ENCODE results near the gene TPR.
A peak's percentile ranks its signal among the peaks of the same experiment; 100 is the strongest.
"Not testable (repeated sequence)": the region's sequence is repeated elsewhere in the genome, so short reads cannot be mapped to it uniquely, and the experiment has no call there.

TPR gene

GRCh38 chr1:186375152-186375928 lies at the start of gene TPR, which contains the start of gene ODR4:
Gene TPR (minus strand): TSS chr1:186375253. CDS start chr1:186375028, 225 bp downstream.
Gene ODR4 (plus strand): TSS chr1:186375838. CDS start chr1:186379786, 3,948 bp downstream.
- peak; percentile 100 for DNase-seq

- no peak for DNase-seq
These were observed 49.5 kb upstream of the TPR start for GRCh38 chr1:186424539-186424938.

GRCh38 chr1:186421446-186421845 lies 46.4 kb upstream of the TPR start:
- no peak for DNase-seq

- DNase-seq = no peak
These were observed 45.9 kb upstream of the TPR start for GRCh38 chr1:186420923-186421322.

GRCh38 chr1:186420311-186420710 lies 45.3 kb upstream of the TPR start:
- no peak for DNase-seq

GRCh38 chr1:186418503-186418902 lies 43.5 kb upstream of the TPR start:
- no peak for DNase-seq

GRCh38 chr1:186413319-186413718 lies 38.3 kb upstream of the TPR start:
- DNase-seq = no peak

GRCh38 chr1:186409091-186409490 lies 34.0 kb upstream of the TPR start:
- DNase-seq = no peak

- DNase-seq = no peak
These were observed 29.5 kb upstream of the TPR start for GRCh38 chr1:186404454-186405051.

- no peak for DNase-seq
These were observed 28.6 kb upstream of the TPR start for GRCh38 chr1:186403632-186404031.

GRCh38 chr1:186401446-186401845 lies 26.4 kb upstream of the TPR start:
- DNase-seq = not testable (repeated sequence)

- not testable (repeated sequence) for DNase-seq
These were observed 17.7 kb upstream of the TPR start for GRCh38 chr1:186392711-186393110.

- no peak for DNase-seq
These were observed 16.8 kb upstream of the TPR start for GRCh38 chr1:186391841-186392240.

GRCh38 chr1:186390925-186391324 lies 15.9 kb upstream of the TPR start:
- DNase-seq = no peak

- DNase-seq = no peak
These were observed 11.8 kb upstream of the TPR start for GRCh38 chr1:186386725-186387383.

- no peak for DNase-seq
These were observed 871 bp upstream of the TPR start for GRCh38 chr1:186375929-186376319.

GRCh38 chr1:186374303-186375151 lies 526 bp downstream of the TPR start:
- DNase-seq = no peak

- not testable (repeated sequence) for DNase-seq
These were observed 27.0 kb downstream of the TPR start for GRCh38 chr1:186347837-186348691.

- DNase-seq = no peak
These were observed 34.3 kb downstream of the TPR start for GRCh38 chr1:186340772-186341171.

GRCh38 chr1:186337554-186337953 lies 37.5 kb downstream of the TPR start:
- DNase-seq = no peak

- DNase-seq = no peak
These were observed 44.3 kb downstream of the TPR start for GRCh38 chr1:186330758-186331157.

GRCh38 chr1:186327331-186327730 lies 47.7 kb downstream of the TPR start:
- no peak for DNase-seq

All from retina (tissue), 1 donor.